ENCODE results near the gene ANAPC2.
A peak's percentile ranks its signal among the peaks of the same experiment; 100 is the strongest.

The ANAPC2 gene

GRCh38 chr9:137191691-137192447, 3.5 kb upstream of the ANAPC2 start:
- in situ Hi-C loops (cut with HindIII; ENCODE audit: low pct_ligation_motif_present, low sequenced_read_pairs) = no loop called here
- Histone ChIP-seq H3K27ac (no peak overlapping the region), H3K27me3 (replicated peaks) (no peaks in the 10 kb centered on the region), H3K36me3 (replicated peaks) (peaks cover 13% of the 10 kb centered on the region), H3K4me3 (ENCODE audit: low read depth, low read length) (no peak overlapping the region)
- TF ChIP-seq CTCF (IDR thresholded peaks at IDR 0.05; ENCODE audit: low read depth, low read length, missing control alignments) = no peak
- DNase-seq = no peak

- no peaks in the 10 kb centered on the region for H3K27me3 ChIP-seq (replicated peaks)
- no peak for DNase-seq
- H3K4me3 ChIP-seq (ENCODE audit: low read depth, low read length) = no peak overlapping the region
- H3K36me3 ChIP-seq (replicated peaks) = peaks cover 13% of the 10 kb centered on the region
- no peak for TF ChIP-seq CTCF (IDR thresholded peaks at IDR 0.05; ENCODE audit: low read depth, low read length, missing control alignments)
- in situ Hi-C loops (cut with HindIII; ENCODE audit: low pct_ligation_motif_present, low sequenced_read_pairs) = no loop called here
- H3K27ac ChIP-seq = no peak overlapping the region
Measured at GRCh38 chr9:137191245-137191644, 2.9 kb upstream of the ANAPC2 start.

- peaks cover 13% of the 10 kb centered on the region for H3K36me3 ChIP-seq (replicated peaks)
- in situ Hi-C loops (cut with HindIII; ENCODE audit: low pct_ligation_motif_present, low sequenced_read_pairs) = no loop called here
Measured at GRCh38 chr9:137190315-137190856, 2.0 kb upstream of the ANAPC2 start.

DNA sequence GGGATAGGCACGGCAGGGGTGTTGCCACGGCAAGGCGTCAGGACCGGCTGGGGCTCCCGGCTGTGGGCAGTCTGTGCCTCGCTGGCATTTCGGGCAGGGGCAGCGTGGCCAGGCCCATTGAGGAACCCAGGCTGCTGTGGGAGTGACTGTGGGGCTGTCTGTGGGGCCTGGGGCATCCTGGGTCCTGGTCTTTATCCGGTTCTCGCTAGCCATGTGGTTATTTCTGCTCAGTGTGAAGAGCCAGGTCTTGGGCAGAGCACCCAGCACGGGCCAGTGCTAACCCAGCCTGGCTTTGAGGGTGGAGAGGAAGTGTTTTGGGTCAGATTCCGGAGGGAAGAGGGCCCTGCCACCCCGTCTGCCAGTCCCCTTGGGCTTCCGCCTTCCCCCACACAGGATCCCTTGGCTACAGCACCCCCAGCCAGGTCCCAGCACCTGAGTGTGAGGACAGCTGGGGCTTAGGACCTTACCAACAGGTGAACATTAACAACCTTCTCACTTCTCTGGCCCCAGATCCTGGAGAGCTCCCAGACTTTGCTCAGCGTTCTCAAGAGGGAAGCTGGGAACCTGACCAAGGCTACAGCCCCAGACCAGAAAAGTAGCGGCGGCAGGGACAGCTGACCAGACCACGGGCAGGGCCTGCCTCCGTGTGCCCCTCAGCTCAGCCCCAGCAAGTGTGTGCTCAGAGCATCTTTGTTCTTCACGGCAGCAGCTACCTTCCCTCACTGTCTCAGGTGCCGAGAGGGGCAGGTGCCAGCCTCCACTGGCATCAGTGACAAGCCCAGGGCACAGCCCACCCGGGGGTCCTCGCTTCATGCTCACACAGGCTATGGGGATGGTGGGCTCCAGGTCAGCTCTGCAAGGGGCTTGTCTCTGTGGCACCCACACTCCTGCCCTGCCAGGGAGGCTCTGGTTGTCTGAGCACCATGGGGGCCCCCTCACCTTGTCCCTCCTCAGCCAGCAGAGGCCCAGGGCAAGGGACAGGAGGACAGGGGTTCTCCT, 1.2 kb upstream of the ANAPC2 start:
- in situ Hi-C loops (cut with HindIII; ENCODE audit: low pct_ligation_motif_present, low sequenced_read_pairs) = no loop called here
- no peak for DNase-seq
- H3K27ac ChIP-seq = peak overlapping the region; percentile 98
- H3K27me3 ChIP-seq (replicated peaks) = no peaks in the 10 kb centered on the region
- TF ChIP-seq CTCF (IDR thresholded peaks at IDR 0.05; ENCODE audit: low read depth, low read length, missing control alignments) = no peak
- H3K4me3 ChIP-seq (ENCODE audit: low read depth, low read length) = peak overlapping the region; percentile 86
- peaks cover 13% of the 10 kb centered on the region for H3K36me3 ChIP-seq (replicated peaks)

More at GRCh38 chr9:137190315-137190856, 2.0 kb upstream of the ANAPC2 start:
- Histone ChIP-seq H3K27ac (no peak overlapping the region), H3K27me3 (replicated peaks) (no peaks in the 10 kb centered on the region), H3K4me3 (ENCODE audit: low read depth, low read length) (no peak overlapping the region)
- DNase-seq = no peak
- TF ChIP-seq CTCF (IDR thresholded peaks at IDR 0.05; ENCODE audit: low read depth, low read length, missing control alignments) = no peak

GRCh38 chr9:137188086-137188489, 272 bp downstream of the ANAPC2 start:
- no peaks in the 10 kb centered on the region for H3K27me3 ChIP-seq (replicated peaks)
- TF ChIP-seq CTCF (IDR thresholded peaks at IDR 0.05; ENCODE audit: low read depth, low read length, missing control alignments) = no peak
- H3K4me3 ChIP-seq (ENCODE audit: low read depth, low read length) = peak overlapping the region; percentile 86
- peaks cover 22% of the 10 kb centered on the region for H3K36me3 ChIP-seq (replicated peaks)
- no peak for DNase-seq
- peak overlapping the region; percentile 98 for H3K27ac ChIP-seq
- in situ Hi-C loops (cut with HindIII; ENCODE audit: low pct_ligation_motif_present, low sequenced_read_pairs) = no loop called here

All from brain microvascular endothelial cell (primary cell).